Testis (tissue), 3 donors: ENCODE measurements around the gene CEP83. TPM values are rescaled to one million over a fixed set of nuclear protein-coding genes. Genes with fewer than 3 reads are reported as not detected.
A peak's percentile ranks its signal among the peaks of the same experiment; 100 is the strongest.

Experiments used
- DNase-seq: peaks from one replicate; pipeline ENCODE4 v3.0.0-alpha.2; 2019
- H3K27ac ChIP-seq, 2 donors: fragments of 200-600 bp; sonication (generic); one replicate each; pipeline ENCODE4 v1.5.1; 2019
- H3K27me3 ChIP-seq: fragments of 200-600 bp; sonication (generic); one replicate; pipeline ENCODE4 v1.5.1; 2019
- H3K36me3 ChIP-seq: fragments of 200-600 bp; sonication (generic); one replicate; pipeline ENCODE4 v1.5.1; 2017; ENCODE audit warnings: low read depth; ENCODE audit errors: missing control alignments
- H3K4me1 ChIP-seq: fragments of 200-600 bp; sonication (generic); one replicate; pipeline ENCODE4 v1.5.1; 2019
- H3K4me3 ChIP-seq, 2 donors: fragments of 200-600 bp; sonication (generic); one replicate each; pipeline ENCODE4 v1.5.1; 2017 to 2019
- H3K9me3 ChIP-seq: fragments of 200-600 bp; sonication (generic); one replicate; pipeline ENCODE4 v1.5.1; 2017
- POLR2A ChIP-seq: fragments of 450-650 bp; IDR thresholded peaks from one replicate; pipeline ENCODE4 v1.6.1; 2017; ENCODE audit warnings: antibody characterized with exemption, mild to moderate bottlenecking, moderate library complexity
- WGBS, 2 donors: methylation state at CpG; one replicate each; pipeline ENCODE4 v1.1.5; 2018; 5-methylcytosine and 5-hydroxymethylcytosine counted together
- intact Hi-C: fragments of 100-400 bp; cut with DNase I; formaldehyde crosslinking; loops from one replicate; pipeline ENCODE4 v1.15.1; 2023; ENCODE audit warnings: low total_unique reads
- polyA plus RNA-seq: library from polyadenylated mRNA; stranded (reverse); fragments of 350-450 nt; fragmentation: Illumina TruSeq; extraction: RNeasy Lipid Tissue Mini Kit (QIAGEN cat#74804); gene quantifications from one replicate; pipeline ENCODE4 v1.2.3, GENCODE V29; 2014; ENCODE audit warnings: low read depth, low replicate concordance; ENCODE audit not compliant: insufficient read depth
- total RNA-seq, 2 donors: library from RNA; depleted of rRNA; stranded (reverse); fragments of >200 nt; gene quantifications; one replicate each; pipeline ENCODE4 v1.2.3, GENCODE V29; 2016
- TF ChIP-seq, protein P1 (sequence below), 3 experiments: fragments of 450-650 bp in 2 of 3; fragments of 200-600 bp in 1 of 3; sonication (generic) in 1 of 3; IDR thresholded peaks; one replicate each; pipeline ENCODE4 v1.5.1; 2016 to 2019; ENCODE audit warnings: antibody characterized with exemption in 3 of 3, mild to moderate bottlenecking in 2 of 3, moderate library complexity in 1 of 3

The CEP83 gene
- total and polyA plus RNA-seq, 3 donors from 2014 or later, result 17.9 to 64.1 (median 48.4) TPM

DNA sequence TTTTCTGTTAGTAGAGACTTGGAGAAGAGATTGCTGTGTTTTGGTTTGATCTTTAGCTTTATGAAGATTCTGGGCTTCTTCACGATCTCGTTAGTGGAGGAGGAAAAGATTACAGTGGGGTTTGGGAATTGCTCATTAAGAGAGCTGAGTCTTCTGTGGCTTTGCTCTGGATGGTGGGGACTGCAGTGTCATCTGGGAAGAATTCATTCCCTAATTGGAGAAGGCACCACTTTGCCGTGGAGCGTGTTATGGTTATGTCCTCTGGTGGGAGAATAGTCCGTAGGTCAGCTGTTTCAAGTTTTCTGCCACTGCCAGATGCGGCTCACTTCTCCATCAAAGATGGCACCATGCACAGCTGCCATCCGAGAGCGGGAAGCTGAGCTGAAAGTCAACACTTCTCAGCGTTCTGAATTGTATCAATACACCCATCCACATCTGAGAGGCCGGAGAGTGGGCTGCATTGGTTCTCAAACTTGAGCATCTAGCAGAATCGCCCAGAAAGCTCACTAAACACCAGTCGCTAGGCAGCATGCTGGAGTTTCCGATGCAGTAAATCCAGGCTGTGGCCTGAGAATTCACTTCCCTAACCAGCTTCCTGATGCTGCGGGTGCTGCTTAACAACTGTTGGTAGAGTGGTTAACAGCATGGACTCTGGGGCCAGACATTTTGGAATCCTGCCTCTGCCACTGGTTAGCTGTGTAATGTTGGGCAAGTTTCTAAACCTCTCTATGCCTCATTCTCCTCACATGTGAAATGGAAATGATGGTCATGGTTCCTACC is 193.5 kb downstream of the CEP83 start:
- Histone ChIP-seq H3K9me3 (no peaks in the 10 kb centered on the region), H3K4me1 (peaks cover 34% of the 10 kb centered on the region), H3K27me3 (no peaks in the 10 kb centered on the region), H3K27ac (peak overlapping the region in 1 of 2 donors; percentile 4), H3K4me3 (no peak overlapping the region), H3K36me3 (no peaks in the 10 kb centered on the region)
- no peak for DNase-seq
- TF ChIP-seq POLR2A, result no peak
- TF ChIP-seq, protein P1, sequence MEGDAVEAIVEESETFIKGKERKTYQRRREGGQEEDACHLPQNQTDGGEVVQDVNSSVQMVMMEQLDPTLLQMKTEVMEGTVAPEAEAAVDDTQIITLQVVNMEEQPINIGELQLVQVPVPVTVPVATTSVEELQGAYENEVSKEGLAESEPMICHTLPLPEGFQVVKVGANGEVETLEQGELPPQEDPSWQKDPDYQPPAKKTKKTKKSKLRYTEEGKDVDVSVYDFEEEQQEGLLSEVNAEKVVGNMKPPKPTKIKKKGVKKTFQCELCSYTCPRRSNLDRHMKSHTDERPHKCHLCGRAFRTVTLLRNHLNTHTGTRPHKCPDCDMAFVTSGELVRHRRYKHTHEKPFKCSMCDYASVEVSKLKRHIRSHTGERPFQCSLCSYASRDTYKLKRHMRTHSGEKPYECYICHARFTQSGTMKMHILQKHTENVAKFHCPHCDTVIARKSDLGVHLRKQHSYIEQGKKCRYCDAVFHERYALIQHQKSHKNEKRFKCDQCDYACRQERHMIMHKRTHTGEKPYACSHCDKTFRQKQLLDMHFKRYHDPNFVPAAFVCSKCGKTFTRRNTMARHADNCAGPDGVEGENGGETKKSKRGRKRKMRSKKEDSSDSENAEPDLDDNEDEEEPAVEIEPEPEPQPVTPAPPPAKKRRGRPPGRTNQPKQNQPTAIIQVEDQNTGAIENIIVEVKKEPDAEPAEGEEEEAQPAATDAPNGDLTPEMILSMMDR (IDR thresholded peaks at IDR 0.05), result no peak
- intact Hi-C loops, result no loop called here
- 83 to 86% methylated on average over 11 to 14 of the region's 14 CpGs for WGBS, 2 donors

GRCh38 chr12:94265539-94265938 is 194.1 kb downstream of the CEP83 start:
- TF ChIP-seq, protein P1 (IDR thresholded peaks at IDR 0.05), result no peak
- no peak for TF ChIP-seq POLR2A
- intact Hi-C loops, result no loop called here
- Histone ChIP-seq H3K36me3 (no peaks in the 10 kb centered on the region), H3K4me3 (no peak overlapping the region), H3K27me3 (no peaks in the 10 kb centered on the region), H3K4me1 (peaks cover 36% of the 10 kb centered on the region), H3K9me3 (no peaks in the 10 kb centered on the region), H3K27ac (no peak overlapping the region)
- DNase-seq, result peak; percentile 63
- 53 to 69% methylated on average over 7 of the region's 7 CpGs for WGBS, 2 donors

- H3K9me3 ChIP-seq, result no peaks in the 10 kb centered on the region
- H3K4me1 ChIP-seq, result peaks cover 36% of the 10 kb centered on the region
- H3K4me3 ChIP-seq, result no peak overlapping the region
- no peak overlapping the region for H3K27ac ChIP-seq
- no peaks in the 10 kb centered on the region for H3K27me3 ChIP-seq
- no peaks in the 10 kb centered on the region for H3K36me3 ChIP-seq
- no peak for TF ChIP-seq POLR2A
- TF ChIP-seq, protein P1 (IDR thresholded peaks at IDR 0.05), result no peak
- no peak for DNase-seq
- intact Hi-C loops, result no loop called here
- WGBS, 2 donors, result 82 to 83% methylated on average over 19 of the region's 19 CpGs
These were observed 194.8 kb downstream of the CEP83 start for GRCh38 chr12:94264736-94265485.

DNA sequence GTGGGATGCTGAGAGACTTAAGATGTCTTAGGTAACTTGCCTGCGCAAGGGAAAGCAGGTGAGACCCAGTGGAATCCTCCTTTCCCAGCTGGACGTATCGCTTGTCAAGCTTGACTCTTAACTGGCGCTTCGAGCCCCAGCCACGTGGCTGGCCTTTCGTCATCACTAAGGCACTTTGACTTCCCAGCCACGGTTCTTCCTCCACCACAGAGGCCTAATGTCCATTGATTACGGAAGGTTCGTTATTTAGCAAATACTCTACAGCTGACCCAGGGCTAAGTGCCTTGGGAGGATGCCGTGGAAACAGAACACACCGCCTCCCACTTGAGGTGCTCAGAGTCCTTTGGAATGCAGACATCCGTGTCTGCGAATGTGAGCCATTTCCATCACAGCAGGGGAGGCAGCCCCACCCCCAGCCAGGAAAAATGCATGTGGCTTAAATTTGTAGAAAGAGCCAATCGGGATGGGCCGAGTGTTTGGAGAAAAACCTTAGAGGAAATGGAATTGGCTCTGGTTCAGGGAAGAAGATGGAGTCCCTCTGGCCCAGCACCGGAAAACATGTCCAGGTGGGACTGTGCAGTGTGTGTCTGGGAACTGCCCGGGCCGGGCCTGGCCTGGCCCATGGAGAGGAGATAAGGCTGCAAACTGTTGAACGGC is 195.6 kb downstream of the CEP83 start:
- H3K36me3 ChIP-seq, result no peaks in the 10 kb centered on the region
- peak overlapping the region; percentile 90 to 94 for H3K27ac ChIP-seq
- 49 to 68% methylated on average over 20 of the region's 20 CpGs for WGBS, 2 donors
- DNase-seq, result no peak
- H3K4me3 ChIP-seq, result no peak overlapping the region
- H3K27me3 ChIP-seq, result no peaks in the 10 kb centered on the region
- no peaks in the 10 kb centered on the region for H3K9me3 ChIP-seq
- intact Hi-C loops, result no loop called here
- peaks cover 36% of the 10 kb centered on the region for H3K4me1 ChIP-seq
- TF ChIP-seq, protein P1 (IDR thresholded peaks at IDR 0.05), result no peak
- TF ChIP-seq POLR2A, result no peak
